Ureter (tissue), 1 donor: Measurements from ENCODE around the gene ATP1B4. TPM values are rescaled to one million over a fixed set of nuclear protein-coding genes. Genes with fewer than 3 reads are reported as not detected.

ENCODE experiments used
- DNase-seq: peaks from one replicate; pipeline ENCODE4 v3.0.0-alpha.2; 2020; ENCODE audit warnings: low spot score
- total RNA-seq: library from RNA; stranded (reverse); gene quantifications from one replicate; pipeline ENCODE4 v1.2.4, GENCODE V29; 2023
- donor health status: DM: yes; HTN: yes; CAD: no.

Gene ATP1B4
- total RNA-seq, 1 donor from 2014 or later, result not detected

DNA sequence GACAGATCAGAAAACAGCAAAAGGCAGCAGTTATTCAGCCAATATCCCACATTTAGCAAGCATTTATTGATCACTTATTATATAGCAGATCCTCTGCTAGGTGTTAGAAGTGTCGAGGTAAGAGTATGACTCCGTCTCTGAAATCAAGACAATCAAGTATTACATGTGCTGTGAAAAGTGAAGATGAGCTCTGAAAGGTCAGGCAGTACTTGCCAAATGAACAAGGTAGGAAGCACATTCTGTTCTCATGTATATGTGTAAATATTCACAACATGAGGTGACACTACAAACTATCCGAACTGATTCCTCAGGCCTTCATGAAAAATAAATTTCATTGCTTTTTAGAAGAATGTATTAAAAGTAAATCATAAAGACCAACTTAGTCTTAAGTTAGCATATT is 15.3 kb downstream of the ATP1B4 start:
- DNase-seq, result no peak

DNA sequence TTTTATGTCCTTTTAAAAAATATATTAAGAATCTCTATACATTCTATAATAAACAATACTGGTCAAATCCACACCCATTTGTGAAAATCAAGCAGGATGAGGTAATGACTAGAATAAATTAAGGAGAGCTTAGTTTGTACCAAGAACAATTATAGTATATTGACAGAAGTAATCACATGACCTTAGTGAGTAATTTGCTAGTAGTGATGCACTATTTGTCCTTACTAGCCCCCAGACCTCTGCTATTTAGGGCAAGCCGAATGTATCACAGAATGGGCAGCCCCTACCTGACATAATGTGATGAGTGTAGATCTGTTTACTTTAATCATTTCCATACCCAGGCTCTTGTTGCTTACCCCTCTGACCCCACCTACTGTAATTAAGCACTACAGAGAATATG is 15.8 kb downstream of the ATP1B4 start:
- DNase-seq, result no peak

DNA sequence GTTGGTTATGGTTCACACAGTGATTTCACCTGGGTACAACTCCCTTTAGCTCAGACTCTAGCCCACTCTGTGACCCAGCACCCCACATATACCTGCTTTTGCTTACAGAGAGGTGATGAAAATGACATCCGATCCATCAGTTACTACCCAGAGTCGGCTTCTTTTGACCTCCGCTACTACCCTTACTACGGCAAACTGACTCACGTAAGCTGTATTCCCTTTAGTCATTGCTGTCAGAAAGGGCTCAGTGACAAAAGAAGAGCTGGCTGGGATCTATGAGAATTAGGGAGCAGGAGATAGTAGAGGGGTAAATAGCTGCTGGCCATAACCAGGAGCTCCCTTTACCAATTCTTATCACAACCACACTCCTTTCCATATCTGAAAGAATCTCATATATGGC is 16.7 kb downstream of the ATP1B4 start:
- DNase-seq, result no peak

DNA sequence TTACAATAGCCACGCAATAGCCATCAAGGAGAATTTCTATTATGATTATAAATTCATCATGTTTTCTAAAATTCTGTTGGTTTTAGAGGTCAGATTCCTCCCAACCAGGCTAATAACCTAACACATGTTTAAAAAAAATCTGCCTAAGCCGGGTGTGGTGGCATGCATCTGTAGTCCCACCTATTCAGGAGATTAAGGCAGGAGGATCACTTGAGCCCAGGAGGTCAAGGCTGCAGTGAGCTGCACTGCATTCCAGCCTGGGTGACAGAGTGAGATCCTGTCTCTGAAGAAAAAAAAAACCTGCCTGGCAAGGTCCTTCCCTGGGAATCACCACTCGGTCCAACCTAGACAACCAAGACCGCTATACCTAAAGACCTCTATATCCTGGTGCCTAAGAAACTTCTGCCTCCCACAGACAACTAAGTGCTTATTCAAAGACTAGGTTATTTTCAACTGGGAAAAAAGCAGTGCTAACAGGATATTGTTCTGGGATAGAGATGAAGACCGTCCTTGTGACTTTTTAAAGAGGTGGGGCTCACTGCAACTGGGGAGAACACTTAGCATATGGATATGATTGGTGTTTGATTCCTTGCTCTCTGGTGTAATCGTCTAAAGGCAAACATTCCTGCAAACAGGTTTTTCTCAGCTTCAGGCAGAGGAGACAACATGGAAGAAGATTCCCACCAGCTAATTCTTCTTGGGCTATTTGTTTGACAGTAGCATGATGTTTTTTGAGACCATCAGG is 18.2 kb downstream of the ATP1B4 start:
- no peak for DNase-seq

DNA sequence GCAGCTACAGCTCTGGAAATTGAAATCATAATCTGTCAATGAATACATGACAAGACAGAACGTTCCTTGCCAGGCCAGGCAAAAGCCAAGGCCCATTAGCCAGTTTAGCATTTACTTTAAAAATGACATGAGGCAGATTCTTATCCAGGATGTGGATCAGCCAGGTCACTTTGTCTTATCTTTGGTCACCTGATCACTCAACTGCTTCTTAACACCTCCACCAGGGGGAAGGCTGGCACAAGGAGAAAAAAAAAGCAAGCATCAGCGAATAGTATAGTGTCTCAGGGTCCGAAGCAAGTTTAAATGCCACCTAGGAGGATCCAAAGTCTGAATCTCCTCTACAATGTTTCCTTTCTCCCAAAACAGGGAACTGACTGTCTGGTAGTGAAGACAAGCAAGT is 18.8 kb downstream of the ATP1B4 start:
- DNase-seq, result no peak

DNA sequence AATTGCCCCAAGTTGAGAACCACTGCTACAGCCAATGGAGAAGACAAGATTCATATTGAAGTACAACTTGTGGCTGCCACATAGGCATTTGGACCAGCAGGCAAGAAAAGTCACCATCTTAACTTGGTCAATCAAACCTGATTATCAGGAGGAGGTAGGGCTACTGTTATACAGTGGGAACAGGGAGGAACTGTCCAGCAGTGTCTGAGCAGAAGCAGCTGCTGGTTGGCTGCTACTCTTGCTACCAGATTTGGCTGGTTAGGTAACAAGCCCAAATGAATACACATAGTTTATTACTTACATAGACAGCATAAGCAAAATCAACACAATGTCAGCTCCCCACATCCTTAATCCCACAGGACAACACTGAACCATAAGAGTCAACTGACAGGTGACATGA is 39.4 kb downstream of the ATP1B4 start:
- no peak for DNase-seq

DNA sequence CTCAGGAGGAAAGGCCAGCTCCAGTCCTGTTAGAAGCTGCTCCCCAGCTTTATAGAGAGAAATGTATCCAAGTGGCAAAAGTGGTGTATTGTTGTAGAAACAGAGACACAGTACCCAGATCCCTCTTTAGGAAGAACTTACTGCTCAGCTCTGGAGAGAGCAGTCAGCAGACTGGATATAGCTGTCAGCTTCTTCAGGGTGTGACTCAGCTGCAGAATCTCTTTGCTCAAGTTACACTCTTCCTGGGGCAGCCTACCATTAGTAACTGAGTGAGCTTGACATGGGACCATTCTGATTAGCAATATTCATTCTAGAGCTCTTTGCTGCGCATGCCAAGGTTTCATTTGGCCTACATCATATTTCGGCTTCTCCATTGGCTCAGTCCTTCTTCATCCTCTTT is 40.5 kb downstream of the ATP1B4 start:
- DNase-seq, result no peak

DNA sequence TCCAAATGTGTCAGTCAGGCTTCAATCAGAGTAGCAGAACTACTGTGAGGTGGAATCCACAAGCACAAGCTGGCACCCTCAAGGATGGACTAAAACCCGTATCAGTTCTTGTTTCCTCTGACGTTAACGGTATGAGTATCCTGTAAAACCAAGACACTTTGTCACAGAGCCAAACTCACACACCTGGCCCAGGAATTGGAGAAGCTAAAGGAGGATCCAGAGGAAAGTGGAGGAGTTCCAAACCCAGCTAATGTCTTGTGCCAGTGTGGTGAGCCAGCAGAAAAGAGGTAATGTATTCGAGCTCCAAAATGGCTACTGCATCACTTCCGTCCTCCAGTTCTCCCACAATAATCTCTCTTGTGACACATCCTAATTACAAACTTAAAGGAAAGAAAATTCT is 44.7 kb downstream of the ATP1B4 start:
- no peak for DNase-seq

DNA sequence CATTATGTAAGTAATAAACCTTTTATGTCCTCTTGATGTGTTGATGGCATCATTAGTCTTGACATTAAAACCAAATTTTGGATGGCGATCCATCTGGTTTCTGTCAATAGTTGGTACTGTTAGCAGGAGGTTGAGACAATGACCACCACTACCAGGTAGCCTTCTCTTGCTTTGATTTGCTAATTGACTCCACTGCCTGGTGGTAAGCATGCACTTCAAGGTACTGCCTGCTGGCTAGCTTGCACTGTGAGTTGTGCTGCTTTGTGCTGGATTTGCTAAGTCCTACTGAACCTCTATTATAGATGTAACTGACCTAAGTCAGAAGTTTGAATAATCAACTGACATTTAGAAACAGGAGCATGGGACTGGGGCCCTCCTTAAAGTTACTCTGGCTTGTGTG is 46.3 kb downstream of the ATP1B4 start:
- no peak for DNase-seq

DNA sequence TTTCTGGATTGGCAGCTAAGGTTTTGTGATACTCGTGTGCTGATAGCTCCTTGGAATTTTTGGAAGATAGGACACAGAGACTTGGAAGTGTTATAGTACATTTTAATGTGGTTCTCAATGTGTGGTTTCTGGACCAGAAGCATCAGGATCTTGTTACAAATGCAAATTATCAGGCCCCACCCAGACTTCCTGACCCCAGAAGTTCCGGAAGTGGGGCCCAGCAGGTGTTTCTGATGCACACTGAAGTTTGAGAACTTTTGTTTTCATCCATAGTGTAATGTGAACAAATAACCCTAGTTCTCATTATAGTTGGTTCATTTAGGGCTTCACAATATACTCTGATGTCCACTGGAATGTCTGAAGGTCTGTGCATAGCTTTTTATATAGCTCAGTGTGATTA is 57.6 kb downstream of the ATP1B4 start:
- DNase-seq, result no peak

DNA sequence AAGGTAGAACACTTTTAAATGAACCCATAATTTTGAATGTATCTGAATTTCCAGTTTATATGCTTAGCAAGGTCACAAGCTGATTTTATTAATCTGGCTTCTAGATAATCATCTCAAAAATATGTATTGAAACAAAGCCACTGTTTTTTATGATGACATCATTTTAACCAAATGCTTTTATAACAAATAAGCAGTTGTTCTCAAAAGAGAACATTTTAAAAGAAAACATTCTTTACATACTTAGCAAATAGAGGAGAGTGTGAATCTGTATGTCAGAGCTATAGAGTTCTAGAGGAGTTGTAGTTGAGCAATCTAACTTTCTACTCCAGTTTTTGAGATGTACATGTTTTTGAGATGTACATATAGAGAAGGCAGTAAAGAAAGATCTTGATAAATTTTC is 64.7 kb downstream of the ATP1B4 start:
- DNase-seq, result no peak

DNA sequence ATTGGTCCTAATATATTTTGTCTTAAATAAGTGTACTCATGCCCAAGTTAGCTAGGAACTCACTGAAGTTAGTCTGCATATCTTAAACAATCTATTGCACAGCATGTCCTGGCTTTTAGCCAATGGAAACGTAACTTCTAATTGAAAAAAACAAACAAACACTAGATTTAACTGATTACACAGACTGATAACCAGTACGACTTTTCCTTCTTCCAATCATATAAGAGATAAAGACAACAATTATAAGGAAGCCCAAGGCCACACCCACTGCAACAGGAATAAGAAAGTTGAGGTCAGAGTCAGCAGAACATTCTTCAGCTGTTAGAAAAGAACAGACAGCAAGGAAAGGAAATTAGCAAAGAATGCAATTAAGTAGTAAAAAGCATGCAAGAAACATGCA is 66.4 kb downstream of the ATP1B4 start:
- DNase-seq, result no peak

DNA sequence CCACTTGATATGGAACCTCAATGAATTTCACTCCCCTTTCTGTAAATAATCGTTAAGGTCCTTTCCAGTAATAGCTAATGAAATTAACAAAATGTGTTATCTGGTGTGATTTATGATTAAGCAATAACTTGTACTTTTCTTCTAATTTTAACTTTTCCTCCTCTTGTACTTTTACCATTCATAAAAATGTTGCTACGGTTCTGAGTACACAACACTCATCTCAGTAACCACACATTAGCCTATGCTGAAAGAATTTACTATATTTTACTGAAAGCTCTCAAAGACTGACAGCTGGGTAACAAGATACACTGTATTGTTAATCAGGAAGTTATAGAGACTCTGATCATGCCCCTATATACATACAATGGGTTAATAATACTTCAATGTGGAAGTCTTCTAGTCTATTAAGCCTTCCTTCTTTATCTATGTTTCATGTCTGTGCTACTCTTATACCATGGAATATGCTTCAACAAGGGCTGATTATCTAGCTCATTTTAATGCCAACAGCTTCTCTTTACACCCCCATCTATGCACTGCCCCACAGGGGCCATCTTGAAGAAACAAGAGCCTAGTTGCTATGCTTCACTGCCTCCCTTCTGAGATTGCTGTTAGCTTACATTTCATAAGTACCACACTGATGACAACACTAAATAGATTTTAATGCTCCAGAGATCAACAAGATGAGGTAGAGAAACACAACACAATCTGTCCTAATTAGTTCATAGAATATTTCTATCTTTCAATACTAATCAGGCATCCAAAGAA is 68.1 kb downstream of the ATP1B4 start:
- DNase-seq, result no peak

Other genes with a start within 250 kb of the ATP1B4 start
- gene RHOXF1, start 246.2 kb upstream of the ATP1B4 start, total RNA-seq, result not detected
- not detected for gene RHOXF2, start 203.5 kb upstream of the ATP1B4 start, total RNA-seq
- gene ZBTB33, start 111.3 kb upstream of the ATP1B4 start, total RNA-seq, result 15.2 TPM
- 2.1 TPM for gene TMEM255A, start 50.6 kb upstream of the ATP1B4 start, total RNA-seq
- 82.3 TPM for gene LAMP2, start 107.2 kb downstream of the ATP1B4 start, total RNA-seq
- 40.1 TPM for gene CUL4B, start 198.9 kb downstream of the ATP1B4 start, total RNA-seq
- gene MCTS1, start 242.0 kb downstream of the ATP1B4 start, total RNA-seq, result 55.2 TPM